H9 (cell line): ENCODE measurements around the gene APLP2. TPM values are rescaled to one million over a fixed set of nuclear protein-coding genes. Genes with fewer than 3 reads are reported as not detected.

Experiments
- DNase-seq: peaks from one replicate; pipeline ENCODE4 v3.0.0-alpha.2; 2017
- H2AFZ ChIP-seq: one replicate; pipeline ENCODE4 v1.6.1; 2013; ENCODE audit warnings: mild to moderate bottlenecking, low read length, control low read depth, moderate library complexity
- H2AK5ac ChIP-seq: 2 replicates; pipeline ENCODE4 v1.6.1; 2013; ENCODE audit warnings: low read length, control low read depth, mixed read lengths; ENCODE audit not compliant: insufficient read length
- H2BK120ac ChIP-seq: one replicate; pipeline ENCODE4 v1.6.1; 2013; ENCODE audit warnings: low read depth, mild to moderate bottlenecking, low read length, control low read depth, inconsistent platforms; ENCODE audit not compliant: poor library complexity, severe bottlenecking
- H2BK12ac ChIP-seq: 2 replicates; pipeline ENCODE4 v1.6.1; 2013; ENCODE audit warnings: low read length, control low read depth, mixed read lengths, low read depth; ENCODE audit not compliant: insufficient read length
- H2BK15ac ChIP-seq: 2 replicates; pipeline ENCODE4 v1.6.1; 2013; ENCODE audit warnings: low read depth, low read length, control low read depth
- H2BK20ac ChIP-seq: one replicate; pipeline ENCODE4 v1.6.1; 2013; ENCODE audit warnings: low read depth, mild to moderate bottlenecking, low read length, control low read depth, inconsistent platforms; ENCODE audit not compliant: poor library complexity, severe bottlenecking
- H2BK5ac ChIP-seq: 2 replicates; pipeline ENCODE4 v1.6.1; 2013; ENCODE audit warnings: low read length, control low read depth, mixed read lengths; ENCODE audit not compliant: insufficient read length
- H3K14ac ChIP-seq: 2 replicates; pipeline ENCODE4 v1.6.1; 2013; ENCODE audit warnings: low read length, control low read depth; ENCODE audit not compliant: insufficient read depth
- H3K18ac ChIP-seq: 2 replicates; pipeline ENCODE4 v1.6.1; 2013; ENCODE audit warnings: low read depth, mild to moderate bottlenecking, mixed read lengths, low read length, control low read depth; ENCODE audit not compliant: insufficient read length
- H3K23ac ChIP-seq: 2 replicates; pipeline ENCODE4 v1.6.1; 2013; ENCODE audit warnings: low read length, control low read depth, mixed read lengths, low read depth; ENCODE audit not compliant: insufficient read length
- H3K23me2 ChIP-seq: 2 replicates; pipeline ENCODE4 v1.6.1; 2013; ENCODE audit warnings: low read depth, mild to moderate bottlenecking, mixed read lengths, low read length, control low read depth; ENCODE audit not compliant: insufficient read length, poor library complexity, severe bottlenecking
- H3K27ac ChIP-seq: 2 replicates; pipeline ENCODE4 v1.5.1; 2013; ENCODE audit warnings: low read length, control low read depth, mixed read lengths, low read depth; ENCODE audit not compliant: insufficient read length
- H3K27me3 ChIP-seq: 2 replicates; pipeline ENCODE4 v1.6.1; 2013; ENCODE audit warnings: low read length, control low read depth, inconsistent platforms; ENCODE audit not compliant: insufficient read depth
- H3K4ac ChIP-seq: 2 replicates; pipeline ENCODE4 v1.6.1; 2013; ENCODE audit warnings: low read depth, mild to moderate bottlenecking, control low read depth, inconsistent platforms, low read length, moderate library complexity
- H3K4me1 ChIP-seq: 2 replicates; pipeline ENCODE4 v1.6.1; 2013; ENCODE audit warnings: low read length, control low read depth, inconsistent platforms; ENCODE audit not compliant: insufficient read depth
- H3K4me2 ChIP-seq: 2 replicates; pipeline ENCODE4 v1.6.1; 2013; ENCODE audit warnings: low read length, control low read depth, mixed read lengths; ENCODE audit not compliant: insufficient read length, insufficient read depth
- H3K56ac ChIP-seq: 2 replicates; pipeline ENCODE4 v1.6.1; 2013; ENCODE audit warnings: low read depth, mild to moderate bottlenecking, mixed read lengths, low read length, control low read depth; ENCODE audit not compliant: insufficient read length
- H3K79me1 ChIP-seq: 2 replicates; pipeline ENCODE4 v1.6.1; 2013; ENCODE audit warnings: low read depth, mild to moderate bottlenecking, moderate library complexity, low read length, control low read depth, inconsistent platforms; ENCODE audit not compliant: insufficient read depth, poor library complexity, severe bottlenecking
- H3K79me2 ChIP-seq: 2 replicates; pipeline ENCODE4 v1.6.1; 2013; ENCODE audit warnings: low read length, control low read depth, inconsistent platforms; ENCODE audit not compliant: insufficient read depth
- H3K9ac ChIP-seq: 2 replicates; pipeline ENCODE4 v1.6.1; 2013; ENCODE audit warnings: low read length, control low read depth, mixed read lengths; ENCODE audit not compliant: insufficient read length; ENCODE audit errors: extremely low read depth
- H3K9me3 ChIP-seq: one replicate; pipeline ENCODE4 v1.6.1; 2013; ENCODE audit warnings: low read depth, low read length, inconsistent platforms; ENCODE audit not compliant: control insufficient read depth
- H3T11ph ChIP-seq: one replicate; pipeline ENCODE4 v1.6.1; 2013; ENCODE audit warnings: mild to moderate bottlenecking, low read length, control low read depth, inconsistent platforms
- H4K20me1 ChIP-seq: one replicate; pipeline ENCODE4 v1.6.1; 2013; ENCODE audit not compliant: control insufficient read depth, insufficient read length, insufficient read depth
- H4K5ac ChIP-seq: 2 replicates; pipeline ENCODE4 v1.6.1; 2013; ENCODE audit warnings: low read depth, mild to moderate bottlenecking, mixed read lengths, low read length, control low read depth; ENCODE audit not compliant: insufficient read length
- H4K8ac ChIP-seq: replicated peaks from 2 replicates; pipeline ENCODE4 v1.6.1; 2013; ENCODE audit warnings: low read length, control low read depth, mixed read lengths, low read depth; ENCODE audit not compliant: insufficient read length
- H4K91ac ChIP-seq: 2 replicates; pipeline ENCODE4 v1.6.1; 2013; ENCODE audit warnings: low read depth, mild to moderate bottlenecking, moderate library complexity, mixed read lengths, low read length, control low read depth; ENCODE audit not compliant: insufficient read length
- H3K27ac Mint-ChIP-seq, 3 experiments: 2 replicates in 2 of 3; 3 replicates in 1 of 3; pipeline ENCODE4 v1.8.0; 2020 to 2021; ENCODE audit warnings: mixed read lengths in 3 of 3, mild to moderate bottlenecking in 1 of 3, moderate library complexity in 1 of 3
- H3K27me3 Mint-ChIP-seq: 2 replicates; pipeline ENCODE4 v1.8.0; 2021; ENCODE audit warnings: low read depth, mild to moderate bottlenecking, moderate library complexity, mixed read lengths
- H3K36me3 Mint-ChIP-seq, 3 experiments: 2 replicates in 2 of 3; 3 replicates in 1 of 3; pipeline ENCODE4 v1.8.0; 2020 to 2021; ENCODE audit warnings: low read depth in 3 of 3, mixed read lengths in 3 of 3; ENCODE audit not compliant: insufficient read depth in 1 of 3
- H3K4me1 Mint-ChIP-seq, 2 experiments: 2 replicates each; pipeline ENCODE4 v1.8.0; 2020; ENCODE audit warnings: mixed read lengths in 2 of 2
- H3K4me3 Mint-ChIP-seq, 2 experiments: 2 replicates in 1 of 2; 3 replicates in 1 of 2; pipeline ENCODE4 v1.8.0; 2020 to 2021; ENCODE audit warnings: mild to moderate bottlenecking in 2 of 2, mixed read lengths in 2 of 2, moderate library complexity in 1 of 2
- H3K9me3 Mint-ChIP-seq, 2 experiments: 2 replicates in 1 of 2; 3 replicates in 1 of 2; pipeline ENCODE4 v1.8.0; 2020; ENCODE audit warnings: mild to moderate bottlenecking in 2 of 2, mixed read lengths in 2 of 2, moderate library complexity in 1 of 2
- CTCF ChIP-seq: fragments of 200-600 bp; sonication (generic); conservative IDR thresholded peaks from 3 replicates; pipeline ENCODE4 v1.8.0; 2021; ENCODE audit warnings: antibody characterized with exemption, mild to moderate bottlenecking
- WGBS: extraction: QIAGEN DNeasy Blood & Tissue Kit; methylation state at CpG from one replicate; pipeline ENCODE4 v1.1.7; 2013; ENCODE audit warnings: missing lambda C conversion rate, low lambda C conversion rate, mixed read lengths; ENCODE audit not compliant: insufficient read length; ENCODE audit errors: extremely low coverage; 5-methylcytosine and 5-hydroxymethylcytosine counted together
- total RNA-seq: library from RNA; stranded (reverse); gene quantifications from 2 replicates; pipeline ENCODE4 v1.2.1, GENCODE V29; 2021

The APLP2 gene
- total RNA-seq, 1 experiment from 2014 or later, result 328 TPM

- Histone ChIP-seq H3K18ac (no peak overlapping the region), H3K27ac (no peak overlapping the region), H2AK5ac (no peak overlapping the region), H3K56ac (no peak overlapping the region), H3K4me2 (no peak overlapping the region), H4K91ac (no peak overlapping the region), H3K4ac (no peak overlapping the region), H3K9me3 (no peaks in the 10 kb centered on the region), H2BK5ac (no peak overlapping the region), H3T11ph (no peak overlapping the region), H3K79me1 (no peaks in the 10 kb centered on the region), H2AFZ (no peak overlapping the region), H2BK20ac (no peak overlapping the region), H3K4me1 (no peaks in the 10 kb centered on the region), H2BK12ac (no peak overlapping the region), H3K14ac (no peak overlapping the region), H2BK15ac (no peak overlapping the region), H4K8ac (no peak overlapping the region), H4K20me1 (no peaks in the 10 kb centered on the region), H2BK120ac (no peak overlapping the region), H3K23ac (no peak overlapping the region), H4K5ac (no peak overlapping the region), H3K9ac (no peak overlapping the region), H3K23me2 (no peaks in the 10 kb centered on the region), H3K27me3 (no peaks in the 10 kb centered on the region), H3K79me2 (no peaks in the 10 kb centered on the region)
- H3K27ac Mint-ChIP-seq, result no peak overlapping the region
- no peak for TF ChIP-seq CTCF
- DNase-seq, result no peak
- peaks cover 4% of the 10 kb centered on the region; the same call in 1 of the 2 replicates for H3K27me3 Mint-ChIP-seq
- peaks cover 4 to 5% of the 10 kb centered on the region in 2 experiments; a peak in 4 of 5 replicates for H3K9me3 Mint-ChIP-seq
- WGBS, result no CpG with 5 or more reads among the region's 1 CpG
- H3K4me1 Mint-ChIP-seq, result 0 out of 4 replicates have a peak, but pooled peaks cover 0 to 4% of the 10 kb centered on the region in 2 experiments
- no peak overlapping the region for H3K4me3 Mint-ChIP-seq
- peaks cover 0 to 4% (median 0%) of the 10 kb centered on the region in 3 experiments; a peak in 2 of 7 replicates for H3K36me3 Mint-ChIP-seq
These were observed 22.6 kb upstream of the APLP2 start for GRCh38 chr11:130047141-130047540.
